H4 (cell line): ENCODE data around the gene KCNJ6. TPM values are rescaled to one million over a fixed set of nuclear protein-coding genes. Genes with fewer than 3 reads are reported as not detected.
"Not testable (repeated sequence)": the region's sequence is repeated elsewhere in the genome, so short reads cannot be mapped to it uniquely, and the experiment has no call there.

Source experiments
- DNase-seq: peaks from one replicate; pipeline ENCODE4 v3.0.0-alpha.2; 2015; ENCODE audit warnings: low spot score
- total RNA-seq: library from RNA; depleted of rRNA; stranded (reverse); fragments of >200 nt; shearing (Covaris generic); gene quantifications from 2 replicates; pipeline ENCODE4 v1.2.3, GENCODE V29; 2014; rRNA removed

KCNJ6 gene, protein sequence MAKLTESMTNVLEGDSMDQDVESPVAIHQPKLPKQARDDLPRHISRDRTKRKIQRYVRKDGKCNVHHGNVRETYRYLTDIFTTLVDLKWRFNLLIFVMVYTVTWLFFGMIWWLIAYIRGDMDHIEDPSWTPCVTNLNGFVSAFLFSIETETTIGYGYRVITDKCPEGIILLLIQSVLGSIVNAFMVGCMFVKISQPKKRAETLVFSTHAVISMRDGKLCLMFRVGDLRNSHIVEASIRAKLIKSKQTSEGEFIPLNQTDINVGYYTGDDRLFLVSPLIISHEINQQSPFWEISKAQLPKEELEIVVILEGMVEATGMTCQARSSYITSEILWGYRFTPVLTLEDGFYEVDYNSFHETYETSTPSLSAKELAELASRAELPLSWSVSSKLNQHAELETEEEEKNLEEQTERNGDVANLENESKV
- not detected in 2 replicates for total RNA-seq

DNA sequence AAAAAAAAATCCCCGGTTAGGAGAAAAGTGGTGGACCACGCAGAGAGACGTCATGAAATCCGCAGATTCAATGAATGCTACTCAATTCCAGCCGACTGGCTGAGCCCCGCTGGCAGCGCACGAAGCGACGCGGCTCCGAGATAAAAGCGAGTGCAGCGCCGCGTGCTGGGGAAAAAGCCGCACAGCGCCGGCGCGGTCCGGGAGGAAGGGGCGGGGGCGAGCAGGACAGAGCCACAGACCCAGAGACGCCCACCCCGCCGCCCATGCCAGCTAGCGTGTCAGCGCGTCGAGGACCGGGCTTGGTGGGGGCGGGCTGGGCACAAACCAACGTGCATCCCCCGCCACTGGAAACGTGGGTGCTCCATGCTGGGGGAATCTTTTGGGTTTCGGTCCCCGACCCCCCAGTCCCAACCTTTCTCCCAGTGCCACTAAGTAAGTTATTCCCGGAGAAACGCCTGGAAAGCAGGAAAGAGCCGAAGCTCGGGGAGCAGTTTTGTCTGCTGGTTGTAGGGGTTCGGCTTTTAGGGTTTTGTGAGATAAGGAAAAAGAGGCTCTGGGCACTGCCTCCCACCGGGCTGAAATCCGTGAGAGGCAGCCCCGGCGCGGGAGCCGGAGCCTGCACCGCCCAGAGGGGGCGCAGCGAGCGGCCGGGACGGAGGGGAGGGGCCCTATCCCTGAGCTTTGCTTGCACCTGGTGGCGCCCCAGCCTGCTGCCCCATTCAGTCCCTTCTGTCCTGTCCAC is at the start of gene KCNJ6:
KCNJ6 (minus strand) TSS at position 148 of the 742 bp plus-strand sequence. CDS start 75,775 bp downstream, outside the sequence.
- DNase-seq, result no peak

DNA sequence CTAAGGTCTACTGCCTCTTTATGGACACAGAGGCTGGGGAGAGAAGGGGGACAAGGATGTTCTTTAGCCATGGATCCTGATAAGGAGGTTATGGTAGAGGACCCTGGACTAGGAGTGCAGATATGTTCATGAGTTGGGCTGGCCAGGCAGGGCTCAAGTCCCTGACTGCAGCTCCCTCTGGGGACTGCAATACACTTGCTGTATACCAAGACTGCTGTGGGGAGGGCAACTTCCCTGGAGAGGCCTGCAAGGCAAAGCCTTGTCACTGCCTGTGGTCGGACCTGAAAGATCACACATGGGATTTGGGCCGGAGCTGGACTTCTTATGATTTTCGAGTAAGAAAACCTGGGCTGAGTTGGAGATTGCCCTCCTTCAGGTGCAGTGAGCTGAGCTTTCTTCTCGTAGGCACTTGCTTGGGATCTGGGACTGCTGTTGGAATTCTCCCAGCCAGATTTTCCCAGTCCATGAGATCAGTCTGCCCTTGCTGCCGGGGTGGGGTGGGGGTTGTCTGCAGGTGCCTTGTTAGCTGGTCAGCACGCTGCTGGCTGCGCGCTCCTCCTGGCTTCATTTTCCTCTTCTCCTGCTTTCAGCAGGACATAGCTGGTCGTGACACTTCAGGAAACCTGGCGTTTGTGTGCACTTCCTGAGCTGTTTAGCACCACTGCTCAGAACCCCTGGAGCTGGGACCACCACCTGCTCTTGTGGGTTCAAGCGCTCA is 49.0 kb upstream of the KCNJ6 start:
- DNase-seq, result no peak

DNA sequence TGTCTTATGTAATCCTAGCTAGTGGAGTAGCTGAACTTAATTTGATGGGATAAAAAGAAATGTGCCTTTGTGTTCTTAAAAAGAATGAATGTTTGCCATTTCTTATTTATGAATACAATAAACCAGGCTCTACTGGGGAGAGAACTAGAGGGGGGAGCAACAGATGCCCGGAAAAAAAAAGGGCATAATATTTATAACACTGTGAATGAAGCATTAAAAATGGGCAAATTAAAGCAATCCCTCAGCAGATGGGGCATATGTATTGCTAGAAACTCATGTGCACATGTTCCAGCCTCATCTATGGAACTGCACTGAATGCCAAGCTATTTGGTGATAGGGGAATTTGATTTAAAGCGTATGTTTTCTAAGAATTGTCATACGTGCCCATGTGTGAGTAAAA is 42.3 kb upstream of the KCNJ6 start:
- no peak for DNase-seq

DNA sequence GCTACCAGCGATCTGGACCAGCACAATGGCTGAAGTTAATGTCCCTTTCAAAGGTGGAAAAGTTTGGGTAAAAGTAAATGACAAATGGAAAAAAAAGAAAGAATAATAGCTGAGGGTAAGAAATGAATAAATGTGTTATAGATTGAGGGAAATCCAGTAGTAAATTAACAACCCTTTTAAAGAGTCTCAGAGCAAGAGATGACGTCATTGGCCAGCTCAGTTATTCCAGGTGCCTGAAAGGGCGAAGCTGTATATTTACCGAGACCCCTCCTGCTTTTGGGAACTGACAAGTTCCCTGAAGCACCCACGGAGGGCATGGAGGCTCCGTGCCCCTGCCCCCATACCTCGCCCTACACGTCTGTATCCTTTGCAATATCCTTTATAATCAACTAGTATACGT is 40.5 kb upstream of the KCNJ6 start:
- DNase-seq, result no peak

DNA sequence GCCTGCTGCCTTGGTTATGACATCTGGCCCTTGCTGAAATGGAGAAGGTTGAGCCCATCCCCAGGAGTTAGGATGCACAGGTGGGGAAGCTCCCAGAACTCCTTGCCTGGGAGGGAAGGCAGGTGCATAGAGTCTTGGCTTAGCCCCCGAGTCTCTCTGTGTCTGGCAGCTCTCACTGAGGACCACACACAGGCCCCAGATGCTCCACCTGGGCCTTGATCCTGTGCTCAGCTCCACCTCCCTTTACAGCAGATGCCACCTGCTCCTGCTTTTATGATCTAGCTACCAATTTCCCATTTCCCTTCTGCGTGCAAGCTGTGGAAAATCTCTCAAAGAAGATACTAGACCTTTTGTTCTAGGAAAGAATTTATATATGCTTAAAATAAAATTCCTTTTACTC is 28.8 kb upstream of the KCNJ6 start:
- no peak for DNase-seq

DNA sequence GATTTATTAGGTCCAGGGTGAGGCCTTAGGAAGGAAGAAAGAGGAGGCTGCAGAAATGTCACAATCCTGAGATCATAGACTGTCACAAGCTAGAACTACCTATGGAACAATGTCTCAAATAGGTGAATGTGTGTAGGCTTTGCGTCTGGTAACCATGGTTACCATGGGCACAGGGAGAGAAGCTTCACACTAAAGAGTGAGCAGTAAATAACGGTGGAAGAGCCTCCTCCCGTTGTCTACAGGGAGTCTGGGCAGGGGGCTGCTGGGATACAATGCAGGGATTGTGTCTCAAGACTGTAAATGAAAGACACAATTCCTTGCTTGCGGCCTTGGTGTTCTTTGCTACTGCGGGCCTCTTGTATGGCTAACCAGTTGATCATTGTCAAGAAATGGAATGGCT is 28.2 kb upstream of the KCNJ6 start:
- DNase-seq, result no peak

DNA sequence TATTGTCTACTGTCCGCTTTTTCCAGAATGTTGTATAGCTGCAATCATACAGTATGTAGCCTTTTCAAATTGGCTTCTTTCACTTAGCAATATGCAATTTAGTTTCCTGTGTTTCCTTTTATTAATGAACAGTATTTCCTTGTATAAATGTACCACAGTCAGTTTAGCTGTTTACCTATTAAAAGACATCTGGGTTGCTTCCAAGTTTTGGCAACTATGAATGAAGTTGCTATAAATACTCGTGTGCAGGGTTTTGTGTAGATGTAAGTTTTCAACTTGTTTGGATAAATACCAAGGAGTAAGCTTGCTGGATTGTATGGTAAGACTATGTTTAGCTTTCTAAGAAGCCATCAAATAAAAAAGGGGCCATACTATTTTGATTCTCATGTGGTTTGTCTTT is 24.4 kb upstream of the KCNJ6 start:
- DNase-seq, result no peak

DNA sequence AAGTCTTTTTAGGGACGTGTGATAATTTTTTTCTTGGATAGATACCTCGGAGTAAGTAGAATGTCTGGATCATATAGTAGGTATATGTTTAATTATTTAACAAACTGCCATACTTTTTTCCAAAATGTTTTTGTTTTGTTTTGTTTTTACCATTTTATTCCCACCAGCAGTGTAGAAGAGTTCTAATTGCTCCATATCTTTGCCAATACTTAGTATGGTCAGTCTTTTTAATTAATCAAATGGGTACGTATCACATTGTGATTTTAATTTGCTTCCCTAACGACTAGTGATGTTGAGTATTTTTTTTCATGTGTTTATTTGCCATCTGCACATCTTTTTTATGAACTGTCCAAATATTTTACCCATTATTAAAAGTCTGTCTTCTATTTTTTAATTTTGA is 23.6 kb upstream of the KCNJ6 start:
- no peak for DNase-seq

DNA sequence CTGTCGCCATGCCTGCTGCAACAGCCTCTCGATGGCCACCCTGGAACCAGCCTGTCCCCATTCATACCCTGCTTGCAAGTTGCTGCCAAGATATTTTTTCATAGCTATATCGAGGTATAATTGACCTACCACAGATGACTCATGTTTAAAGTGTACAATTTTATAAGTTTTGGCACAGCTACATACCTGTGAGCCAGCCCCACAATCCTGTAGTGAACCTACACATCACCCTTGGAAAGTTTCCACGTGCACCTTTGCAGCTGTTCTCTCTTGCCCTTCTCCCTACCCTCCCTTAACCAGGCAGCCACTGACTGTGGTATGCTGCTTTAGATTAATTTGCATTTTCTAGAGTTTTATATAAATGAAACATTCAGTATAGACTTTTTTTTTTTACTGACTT is 23.0 kb upstream of the KCNJ6 start:
- DNase-seq, result no peak

DNA sequence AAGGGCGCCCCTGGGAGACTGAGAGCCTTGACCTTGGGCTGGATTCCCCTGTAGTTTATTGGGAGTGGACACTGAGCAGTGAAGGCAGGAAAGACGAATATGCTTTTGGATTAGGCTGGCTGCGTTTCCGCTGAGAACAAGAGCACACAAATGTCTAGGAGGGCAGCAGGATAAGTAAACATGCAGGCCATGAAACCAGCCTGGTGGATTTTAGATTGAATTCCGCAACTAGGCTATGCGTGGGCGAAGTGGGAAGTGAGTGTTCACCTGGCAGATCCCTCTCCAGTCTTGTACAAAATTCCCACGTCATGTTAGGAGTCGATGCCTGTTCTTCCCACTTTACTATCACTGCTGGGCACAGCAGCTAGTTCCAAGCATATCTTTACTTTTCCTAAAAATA is 21.4 kb upstream of the KCNJ6 start:
- DNase-seq, result no peak

DNA sequence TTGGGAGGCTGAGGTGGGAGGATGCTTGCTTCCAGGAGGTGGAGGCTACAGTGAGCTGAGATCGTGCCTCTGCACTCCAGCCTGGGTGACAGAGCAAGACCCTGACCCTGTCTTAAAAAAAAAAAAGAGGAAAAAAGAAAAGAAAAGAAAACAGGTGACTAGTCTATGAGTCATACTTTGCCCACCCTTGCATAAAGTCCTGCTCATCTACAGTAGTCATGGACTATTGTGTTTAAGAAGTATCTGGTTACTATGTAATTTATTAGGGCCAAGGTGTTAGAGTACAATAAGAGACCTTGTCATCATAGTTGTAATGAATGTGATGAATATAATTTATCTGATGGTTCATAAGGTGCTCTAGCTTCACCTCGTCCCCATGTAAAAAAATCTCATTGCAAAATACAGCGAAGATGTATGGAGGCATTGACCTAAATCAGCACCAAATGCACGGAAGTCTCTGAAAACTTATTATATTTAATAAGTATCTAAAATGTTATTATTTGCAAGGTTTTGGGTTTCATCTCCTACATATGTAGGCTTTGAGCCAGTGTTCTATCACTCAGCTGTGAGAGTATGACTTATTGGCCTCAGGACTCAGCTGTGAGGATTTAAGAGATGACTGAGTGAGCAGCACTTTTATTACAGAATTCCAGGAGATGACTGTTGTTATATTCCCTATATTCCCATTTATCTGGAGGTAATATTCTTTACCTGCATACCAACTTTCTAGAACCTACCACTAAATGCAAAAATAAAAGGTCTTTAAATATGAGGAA is 19.9 kb upstream of the KCNJ6 start:
- DNase-seq, result no peak

DNA sequence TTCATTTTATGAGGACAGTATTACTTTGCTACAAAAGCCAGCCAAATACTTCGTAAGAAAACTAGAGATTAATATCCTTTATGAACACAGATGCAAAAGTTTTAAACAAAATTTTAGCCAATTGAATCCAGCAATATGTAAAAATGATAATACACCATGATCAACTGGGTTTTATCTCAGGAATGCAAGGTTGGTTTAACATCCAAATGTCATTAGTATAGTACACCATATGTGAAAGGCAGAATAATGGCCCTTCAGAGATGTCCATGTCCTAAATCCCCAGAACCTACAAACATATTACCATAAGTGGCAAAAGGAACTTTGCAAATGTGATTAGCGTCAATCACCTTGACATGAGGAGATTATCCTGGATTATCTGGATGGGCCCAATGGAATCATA is 16.7 kb upstream of the KCNJ6 start:
- no peak for DNase-seq

DNA sequence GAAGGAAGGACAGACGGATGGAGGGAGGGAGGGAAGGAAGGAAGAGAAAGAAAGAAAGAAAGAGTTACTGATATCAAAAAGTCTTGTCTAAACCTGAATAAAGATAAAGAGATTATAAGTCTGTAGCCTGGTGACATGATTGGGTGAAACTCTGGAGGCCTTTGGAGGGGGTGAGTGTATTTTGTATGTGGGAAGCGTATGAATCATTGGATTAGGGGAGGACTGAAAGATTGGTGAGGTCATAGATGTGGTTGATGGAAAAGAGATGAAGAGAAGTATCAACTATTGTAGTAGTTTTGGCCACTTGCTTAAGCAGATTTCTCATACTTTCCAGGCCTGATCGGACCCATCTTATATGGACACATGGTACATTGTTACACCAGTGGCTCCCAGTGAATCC is 11.5 kb upstream of the KCNJ6 start:
- DNase-seq, result no peak

DNA sequence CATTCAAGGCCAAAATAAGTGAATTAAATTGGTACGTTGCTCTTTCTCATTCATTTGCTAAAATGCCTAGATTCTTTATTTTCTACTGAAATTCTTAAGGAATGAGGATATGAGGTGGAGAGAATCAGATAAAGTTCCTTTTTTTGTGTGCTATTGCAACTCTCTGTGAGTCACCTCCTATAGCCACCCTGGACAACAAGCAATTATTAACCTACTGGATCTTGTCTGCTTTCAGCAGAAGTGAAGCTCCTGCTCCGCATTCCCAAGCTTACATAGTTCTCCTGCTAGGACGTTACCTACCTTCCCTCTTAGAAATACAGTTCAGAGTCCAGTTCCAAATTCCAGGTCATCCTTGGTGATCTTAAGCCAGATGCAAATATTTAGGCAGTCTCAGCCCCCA is 4.8 kb upstream of the KCNJ6 start:
- DNase-seq, result no peak

DNA sequence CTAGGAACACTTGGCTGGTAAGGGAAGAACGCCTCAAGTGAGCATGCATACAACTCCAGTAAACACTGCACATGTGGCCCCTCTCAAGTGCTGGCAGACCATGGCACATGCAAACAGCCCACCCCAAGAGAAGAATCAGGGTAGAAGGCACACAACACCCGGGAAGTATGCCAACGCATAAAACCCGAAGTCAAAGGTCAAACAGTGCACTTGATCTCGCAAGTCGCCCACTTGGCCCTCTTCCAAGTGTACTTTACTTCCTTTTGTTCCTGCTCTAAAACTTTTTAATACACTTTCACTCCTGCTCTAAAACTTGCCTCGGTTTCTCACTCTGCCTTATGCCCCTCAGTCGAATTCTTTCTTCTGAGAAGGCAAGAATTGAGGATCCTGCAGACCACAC is 4.0 kb upstream of the KCNJ6 start:
- DNase-seq, result not testable (repeated sequence)

DNA sequence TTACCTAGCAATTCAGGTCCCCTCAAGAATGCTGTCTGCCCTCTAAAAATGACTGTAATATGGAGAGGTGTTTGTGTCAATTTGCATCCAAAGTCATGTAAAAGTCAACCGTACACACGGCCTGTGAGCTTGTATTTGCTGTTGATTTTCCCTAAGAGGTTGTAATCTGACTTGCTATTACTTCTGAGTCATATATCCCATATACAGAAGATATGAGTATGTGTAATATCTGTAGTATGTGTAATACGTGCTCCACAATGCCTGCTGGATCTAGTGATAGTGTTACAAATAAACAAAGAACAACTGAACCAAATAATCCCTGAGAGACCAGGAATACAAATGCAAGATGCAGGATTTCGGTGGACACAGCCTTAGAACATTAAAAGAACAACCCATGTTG is 1.4 kb upstream of the KCNJ6 start:
- DNase-seq, result no peak

DNA sequence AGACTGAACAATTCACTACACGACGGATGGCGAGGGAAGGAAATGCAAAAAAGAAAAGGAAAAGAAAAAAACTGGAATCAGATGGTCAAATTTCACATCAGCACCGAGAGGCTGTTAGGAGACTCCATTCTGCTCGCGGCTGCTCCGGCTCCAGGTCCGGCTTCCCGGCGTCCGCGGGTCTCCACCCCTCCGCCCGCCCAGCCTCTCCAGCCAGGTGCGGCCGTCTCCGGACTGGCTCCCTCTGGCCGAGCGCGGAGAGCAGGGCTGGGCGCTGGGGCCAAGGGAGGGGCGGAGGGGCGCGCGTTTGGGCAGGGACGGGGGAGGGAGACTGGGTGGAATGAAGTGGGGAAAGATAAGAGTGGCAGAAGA is 332 bp downstream of the KCNJ6 start:
- DNase-seq, result no peak

DNA sequence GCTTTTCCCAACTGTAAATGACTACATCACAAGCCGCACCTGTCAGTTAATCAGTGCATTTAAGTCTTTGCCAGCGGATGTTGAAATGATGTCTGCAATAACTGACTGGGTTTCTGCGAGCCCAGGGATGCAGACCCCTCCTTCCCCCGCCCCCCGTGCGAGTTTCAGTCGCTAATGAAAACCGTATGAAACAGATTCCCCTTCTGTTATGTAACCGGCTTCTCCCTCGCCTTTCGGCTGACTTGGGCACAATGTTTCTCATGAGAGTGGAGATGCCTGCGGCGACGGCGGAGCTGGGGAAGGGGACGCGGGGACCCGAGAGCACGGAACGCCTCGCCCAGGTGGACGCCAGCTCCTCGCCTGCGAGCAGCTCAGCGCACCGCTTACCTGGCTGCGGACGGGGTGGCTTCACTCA is 753 bp downstream of the KCNJ6 start:
- DNase-seq, result no peak

DNA sequence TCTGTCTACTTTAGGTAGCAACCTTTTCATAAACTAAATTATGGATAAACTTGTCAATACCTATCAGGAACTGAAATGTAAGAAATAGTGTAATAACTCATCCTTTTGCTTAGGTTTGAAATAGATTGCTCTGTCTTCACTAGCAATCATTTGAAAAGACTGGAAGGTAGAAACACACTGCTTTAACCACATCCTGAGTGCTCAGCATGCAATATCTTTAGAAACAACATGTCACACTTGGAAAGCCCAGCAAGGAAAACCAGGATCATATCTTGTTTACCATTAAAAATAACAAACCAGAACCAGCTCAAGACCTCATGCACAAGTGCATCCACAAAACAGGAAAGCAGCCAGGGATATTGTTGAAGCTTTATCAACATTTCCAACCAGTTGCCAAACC is 3.6 kb downstream of the KCNJ6 start:
- DNase-seq, result no peak

DNA sequence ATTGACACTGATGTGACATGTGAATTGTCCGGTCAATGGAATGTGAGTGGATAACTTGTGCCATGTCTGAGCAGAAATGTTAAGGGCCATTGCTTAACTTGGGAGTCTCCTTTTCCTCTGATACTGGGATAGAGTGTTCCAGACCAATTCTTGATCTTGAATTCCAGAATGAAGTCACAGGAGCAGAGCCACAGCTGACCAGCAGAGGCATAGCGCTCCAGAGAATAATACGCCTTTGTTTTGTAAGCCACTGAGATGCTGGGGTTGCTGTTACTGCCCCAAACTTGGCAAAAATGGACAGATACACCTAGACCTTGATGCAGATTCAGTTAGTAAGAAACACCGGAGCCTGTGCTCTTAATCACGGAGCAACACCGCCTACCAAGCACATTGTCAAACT is 6.3 kb downstream of the KCNJ6 start:
- DNase-seq, result no peak

DNA sequence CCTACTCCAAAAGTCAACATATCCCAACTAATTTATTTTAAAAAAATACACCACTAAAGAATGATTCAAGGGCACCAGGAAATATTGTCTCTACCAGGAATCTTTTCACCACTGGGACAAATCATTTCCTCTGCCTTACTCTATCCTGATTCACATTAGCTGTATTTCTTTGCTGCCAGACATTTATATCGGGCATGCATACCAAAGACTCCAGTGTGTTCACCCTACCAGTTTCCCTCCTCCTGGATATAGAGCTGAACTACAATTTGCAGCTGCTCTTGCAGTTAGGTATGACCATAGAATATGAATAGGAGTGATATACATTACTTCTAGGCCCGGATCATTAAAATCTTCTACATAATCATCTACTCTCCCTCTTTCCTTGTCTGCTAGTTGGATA is 7.6 kb downstream of the KCNJ6 start:
- DNase-seq, result no peak

DNA sequence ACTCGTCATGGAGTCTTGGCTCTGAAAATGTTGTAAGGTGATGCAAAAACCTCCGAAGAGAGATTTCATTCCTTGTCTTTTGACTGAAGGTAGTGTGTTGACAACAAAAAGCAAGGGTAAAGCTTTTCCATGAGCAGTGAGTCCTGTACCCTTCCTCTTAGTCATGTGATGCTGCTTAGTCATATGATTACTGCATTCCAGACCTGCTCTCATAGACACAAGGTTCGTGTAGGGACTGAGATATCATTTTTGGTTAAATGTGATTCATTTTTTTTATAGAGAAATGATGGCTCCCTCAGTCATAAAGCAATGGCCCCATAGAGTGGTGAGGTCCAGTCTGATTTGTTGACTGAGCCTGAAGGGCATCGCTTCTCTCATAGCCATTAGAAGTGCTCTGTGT is 9.2 kb downstream of the KCNJ6 start:
- DNase-seq, result no peak
